RPMI7951 (cell line): ENCODE data around the gene ERGIC1. TPM values are rescaled to one million over a fixed set of nuclear protein-coding genes. Genes with fewer than 3 reads are reported as not detected.
"Not testable (repeated sequence)": the region's sequence is repeated elsewhere in the genome, so short reads cannot be mapped to it uniquely, and the experiment has no call there.

Experiments
- DNase-seq: peaks from one replicate; pipeline ENCODE4 v3.0.0-alpha.2; 2012; ENCODE audit warnings: low read depth
- total RNA-seq: library from RNA; depleted of rRNA; stranded (reverse); fragments of >200 nt; shearing (Covaris generic); gene quantifications from 2 replicates; pipeline ENCODE4 v1.2.3, GENCODE V29; 2014

ERGIC1 gene
- total RNA-seq, 1 experiment from 2014 or later, result 91.3 TPM

GRCh38 chr5:172878933-172879752, 45.1 kb downstream of the ERGIC1 start:
- no peak for DNase-seq

DNA sequence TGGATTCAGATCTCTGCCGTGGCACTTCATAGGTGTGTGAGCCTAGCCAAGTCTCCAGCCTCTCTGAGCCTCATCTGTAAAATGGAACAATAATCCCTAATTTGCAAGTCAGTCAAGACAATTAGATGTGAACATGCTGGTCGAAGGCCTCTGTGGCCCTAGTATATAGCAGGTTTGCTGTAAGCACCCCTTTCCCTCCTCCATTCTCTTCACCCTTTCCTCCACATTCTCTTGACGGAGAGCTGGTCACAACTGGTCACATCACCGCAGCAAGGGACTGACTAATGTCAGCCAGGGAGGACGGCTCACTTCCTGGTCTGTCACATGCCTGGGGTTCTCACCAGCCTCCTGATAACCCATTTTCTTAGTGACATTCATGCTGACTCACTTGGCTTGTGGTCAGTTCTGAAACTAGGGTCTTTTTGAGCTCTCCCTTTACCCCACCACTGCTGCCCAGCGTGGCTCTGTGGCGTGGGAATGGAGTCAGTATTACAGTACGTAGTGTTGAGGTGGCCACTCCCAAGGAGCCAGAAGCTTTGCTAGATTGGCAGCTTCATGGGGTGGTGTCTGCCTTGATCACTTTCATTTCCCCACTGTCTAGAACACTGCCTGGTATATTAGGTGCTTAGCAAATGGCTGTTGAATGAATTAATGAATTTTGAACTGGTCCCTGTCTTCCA, 47.8 kb downstream of the ERGIC1 start:
- peak; percentile 83 for DNase-seq

DNA sequence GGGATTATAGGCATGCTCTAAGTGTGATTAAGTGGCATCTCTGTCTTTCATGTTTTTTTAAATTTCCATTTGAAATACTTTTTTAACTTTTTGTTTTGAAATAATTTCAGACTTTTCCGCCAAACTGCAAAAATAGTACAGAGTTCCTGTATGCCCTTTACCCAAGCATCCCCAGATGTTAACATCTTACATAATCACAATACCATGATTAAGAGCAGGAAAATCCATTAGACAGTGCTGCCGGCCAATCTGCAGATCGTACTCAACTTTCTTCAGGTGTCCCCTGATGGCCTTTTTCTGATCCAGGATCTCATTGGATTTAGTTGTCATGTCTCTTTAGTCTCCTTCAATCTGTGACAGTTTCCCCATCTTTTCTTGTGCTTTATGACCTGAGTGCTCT, 49.0 kb downstream of the ERGIC1 start:
- no peak for DNase-seq

DNA sequence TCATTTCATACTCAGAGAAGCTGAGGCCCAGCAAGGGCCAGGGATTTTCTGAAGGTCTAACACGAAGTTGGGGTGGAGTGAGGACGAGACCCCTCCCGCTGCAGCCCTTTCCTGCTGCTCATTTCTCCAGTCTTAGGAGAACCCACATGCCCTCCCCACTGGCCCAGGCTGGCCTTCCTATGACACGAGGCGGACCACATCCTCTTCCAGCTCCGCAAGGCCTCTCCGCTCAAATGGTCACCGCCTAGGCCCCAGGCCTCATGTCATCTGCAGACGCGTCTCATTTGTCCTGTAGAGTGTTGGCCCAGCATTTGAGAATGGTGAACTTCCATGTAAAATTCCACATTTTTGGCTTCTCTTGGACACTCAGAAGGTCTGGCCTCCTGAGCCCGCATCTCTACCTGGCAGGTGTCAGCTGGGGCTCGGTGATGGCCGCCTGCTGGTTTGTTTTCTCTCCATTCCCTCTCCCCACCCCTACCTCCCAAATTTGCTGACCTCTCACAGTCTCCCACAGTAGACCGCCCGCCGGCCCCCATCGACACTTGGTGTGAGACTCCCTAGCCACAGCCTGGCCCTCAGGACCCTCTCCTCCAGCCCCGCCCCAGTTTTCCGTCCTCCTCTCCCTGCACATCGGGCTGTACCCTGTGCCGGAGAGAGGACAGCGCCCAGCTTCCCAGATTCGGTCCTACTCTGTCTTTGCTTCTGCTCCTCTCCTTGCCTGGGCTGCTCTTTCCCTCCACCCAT, 51.7 kb downstream of the ERGIC1 start:
- no peak for DNase-seq

- DNase-seq, result no peak
These were observed 52.4 kb downstream of the ERGIC1 start for GRCh38 chr5:172886476-172886875.

- DNase-seq, result peak; percentile 52
These were observed 53.0 kb downstream of the ERGIC1 start for GRCh38 chr5:172886974-172887501.

- no peak for DNase-seq
These were observed 53.6 kb downstream of the ERGIC1 start for GRCh38 chr5:172887692-172888091.

DNA sequence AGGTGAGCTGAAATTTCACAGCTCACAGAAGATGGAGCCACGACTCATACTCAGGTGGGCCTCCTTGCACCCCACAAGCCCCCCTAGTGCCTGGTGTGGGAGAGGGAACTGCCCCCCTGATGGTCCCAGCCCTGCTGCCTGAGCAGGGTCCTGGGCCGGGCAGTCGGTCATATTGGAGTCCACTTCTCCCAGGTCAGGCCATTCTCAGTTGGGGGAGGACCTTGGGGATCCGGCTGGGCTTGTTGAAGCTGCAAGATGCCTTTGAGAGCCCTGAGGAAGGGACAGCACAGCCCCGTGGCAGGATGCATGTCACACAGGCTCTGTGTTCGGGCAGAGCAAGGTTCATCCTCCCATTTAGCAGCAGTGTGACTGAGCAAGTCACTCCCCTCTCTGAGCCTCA, 56.6 kb downstream of the ERGIC1 start:
- DNase-seq, result no peak

- DNase-seq, result no peak
These were observed 57.8 kb downstream of the ERGIC1 start for GRCh38 chr5:172891716-172892421.

DNA sequence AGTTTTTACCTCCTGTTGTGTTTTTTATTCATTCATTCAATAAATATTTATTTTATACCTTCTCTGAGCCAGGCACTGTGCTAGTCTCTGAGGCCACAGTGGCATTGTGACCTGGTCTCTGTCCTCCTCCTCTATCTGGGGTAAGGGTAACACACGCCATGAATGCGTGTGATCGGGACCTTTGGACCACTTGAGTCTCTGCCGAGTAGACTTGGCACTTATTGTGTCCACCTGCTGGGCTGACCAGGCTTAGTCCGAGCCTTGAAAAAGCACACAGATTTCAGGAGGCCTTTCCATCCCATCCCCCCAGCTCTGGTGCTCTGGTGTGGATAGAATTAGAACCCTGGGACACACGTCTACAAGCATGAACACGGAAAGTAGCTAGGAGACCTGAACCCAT, 58.7 kb downstream of the ERGIC1 start:
- no peak for DNase-seq

DNA sequence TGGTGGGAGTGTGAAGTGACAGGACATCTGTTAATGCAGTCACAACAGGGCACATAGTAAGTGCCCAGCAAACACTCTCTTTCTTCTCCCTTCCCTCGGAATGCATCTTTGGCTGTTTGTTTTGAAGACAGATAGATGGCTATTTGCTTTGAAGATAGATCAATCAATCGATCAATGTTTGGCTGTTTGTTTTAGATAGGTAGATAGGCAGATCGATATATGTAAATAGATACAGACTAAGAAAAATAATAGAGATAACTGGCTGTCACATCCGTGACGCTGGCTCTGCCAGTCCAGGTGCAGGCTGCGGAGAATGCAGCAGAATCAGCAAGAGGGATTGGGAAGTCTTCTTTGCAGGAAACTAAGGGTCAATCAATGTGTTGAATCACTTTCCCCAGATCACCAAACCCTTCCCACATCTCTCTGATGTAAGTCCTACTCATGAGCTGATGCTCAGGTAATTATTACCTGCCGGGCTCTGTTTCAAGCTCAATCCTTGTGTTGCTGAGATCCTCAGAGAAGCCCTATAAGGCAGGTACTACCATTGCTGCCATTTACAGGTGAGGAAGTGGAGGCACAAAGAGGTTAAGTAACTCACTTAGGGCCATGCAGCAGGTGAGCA, 60.8 kb downstream of the ERGIC1 start:
- no peak for DNase-seq

GRCh38 chr5:172895549-172895948, 61.5 kb downstream of the ERGIC1 start:
- DNase-seq, result no peak

GRCh38 chr5:172896465-172896864, 62.4 kb downstream of the ERGIC1 start:
- no peak for DNase-seq

DNA sequence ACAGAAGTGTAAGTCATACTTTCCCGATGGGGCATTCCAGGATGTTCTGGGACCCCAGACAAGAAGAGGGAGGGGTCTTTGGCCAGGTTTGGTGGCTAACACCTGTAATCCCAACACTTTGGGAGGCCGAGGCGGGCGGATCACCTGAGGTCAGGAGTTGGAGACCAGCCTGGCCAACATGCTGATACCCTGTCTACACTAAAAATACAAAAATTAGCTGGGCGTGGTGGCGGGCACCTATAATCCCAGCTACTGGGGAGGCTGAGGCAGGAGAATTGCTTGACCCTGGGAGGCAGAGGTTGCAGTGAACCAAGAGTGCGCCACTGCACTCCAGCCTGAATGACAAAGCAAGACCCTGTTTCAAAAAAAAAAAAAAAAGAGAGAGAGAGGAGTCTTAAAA, 63.0 kb downstream of the ERGIC1 start:
- DNase-seq, result not testable (repeated sequence)

DNA sequence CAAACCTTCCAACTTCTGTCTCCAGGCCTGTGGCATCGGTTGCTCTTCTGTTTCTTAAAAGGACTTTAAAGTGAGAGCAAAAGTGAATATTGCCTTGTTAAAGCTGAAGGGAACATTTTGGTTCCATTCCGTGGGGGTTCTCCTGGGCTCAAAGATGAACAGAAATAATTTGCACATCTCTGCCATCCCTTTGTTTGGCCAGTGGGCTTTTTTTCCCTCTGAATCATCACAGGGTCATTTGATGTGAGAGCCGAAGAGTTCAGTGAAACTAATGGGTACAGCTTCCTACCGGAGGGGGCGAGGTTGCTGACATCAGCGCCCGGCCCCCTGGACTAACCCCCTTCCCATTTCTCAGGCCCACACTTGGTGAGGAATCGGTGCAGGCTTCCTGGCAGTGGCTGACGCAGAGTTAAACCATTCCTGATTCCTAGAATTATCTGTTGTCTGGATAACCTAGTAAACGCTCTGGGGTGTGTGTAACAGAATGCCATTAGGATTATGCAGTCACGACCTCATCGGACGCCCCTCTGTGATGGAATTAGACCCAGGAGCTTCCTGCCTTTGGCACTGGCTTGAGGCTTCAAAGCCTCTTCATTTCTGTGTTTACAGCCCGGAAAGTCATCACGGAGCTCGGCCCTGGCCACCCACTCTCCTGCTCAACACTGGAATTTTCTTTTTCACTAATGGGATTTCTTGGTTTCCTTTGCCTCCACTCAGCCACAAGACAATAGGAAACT, 63.6 kb downstream of the ERGIC1 start:
- peak; percentile 47 for DNase-seq

DNA sequence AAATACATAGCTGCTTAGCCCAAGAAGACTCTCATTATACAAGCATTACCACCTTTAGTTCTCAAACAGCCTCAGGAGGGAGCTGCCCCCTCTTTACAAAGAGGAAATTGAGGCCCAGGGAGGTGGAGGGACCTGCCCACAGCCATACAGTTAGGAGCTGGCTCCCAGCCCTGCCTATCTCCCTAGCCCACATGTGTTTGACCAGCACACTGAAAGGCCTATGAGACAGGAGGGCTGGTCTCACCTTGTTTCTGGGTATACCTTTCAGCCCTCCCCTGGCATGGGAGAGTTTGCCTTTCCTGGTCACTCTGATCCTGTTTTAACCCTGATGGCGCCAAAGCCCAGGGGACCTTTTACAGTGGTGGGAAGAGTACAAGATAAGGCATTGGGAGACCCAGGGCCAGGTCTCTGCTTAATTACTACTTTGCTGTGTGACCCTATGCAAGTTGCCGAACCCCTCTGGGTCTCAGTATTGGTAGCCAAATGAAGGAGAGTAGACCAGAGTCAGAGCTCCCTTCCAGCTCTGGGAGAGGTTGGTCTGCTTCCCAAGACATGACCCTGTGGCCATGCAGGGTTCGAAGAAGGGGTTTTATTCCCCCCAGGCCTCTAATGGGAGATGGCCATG, 64.3 kb downstream of the ERGIC1 start:
- DNase-seq, result no peak

- DNase-seq, result no peak
These were observed 64.9 kb downstream of the ERGIC1 start for GRCh38 chr5:172898843-172899369.

DNA sequence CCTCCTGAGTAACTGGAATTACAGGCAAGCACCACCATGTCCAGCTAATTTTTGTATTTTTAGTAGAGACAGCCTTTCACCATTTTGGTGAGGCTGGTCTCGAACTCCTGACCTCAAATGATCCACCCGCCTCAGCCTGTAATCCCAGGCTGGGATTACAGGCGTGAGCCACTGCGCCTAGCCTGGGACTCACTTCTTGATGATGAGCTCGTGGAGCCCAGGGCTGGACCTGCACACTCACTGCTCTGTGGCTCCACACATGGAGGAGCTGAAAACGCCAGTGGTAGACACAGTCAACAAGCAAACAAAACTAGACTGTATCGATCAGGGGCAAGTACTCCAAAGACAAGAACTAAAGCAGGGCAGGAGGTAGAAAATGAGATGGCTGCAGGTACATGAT, 65.4 kb downstream of the ERGIC1 start:
- DNase-seq, result no peak

- peak; percentile 83 for DNase-seq
These were observed 67.1 kb downstream of the ERGIC1 start for GRCh38 chr5:172901012-172901780.
